ENCODE results near the gene WFIKKN2. TPM values are rescaled to one million over a fixed set of nuclear protein-coding genes. Genes with fewer than 3 reads are reported as not detected.
A peak's percentile ranks its signal among the peaks of the same experiment; 100 is the strongest.

The WFIKKN2 gene
- total and polyA plus RNA-seq, 7 donors: 0.09 to 3.4 (median 0.32) TPM

- Histone ChIP-seq H3K4me1 (peaks cover 32% of the 10 kb centered on the region), H3K27ac (no peak overlapping the region), H3K27me3 (ENCODE audit: insufficient read depth in 3 of 3, low read length in 2 of 3) (no peaks in the 10 kb centered on the region), H3K36me3 (ENCODE audit: insufficient read depth in 1 of 2, low read depth in 1 of 2) (no peaks in the 10 kb centered on the region), H3K4me3 (no peak overlapping the region), H3K9me3 (no peaks in the 10 kb centered on the region)
- ATAC-seq (no peak), DNase-seq (no peak)
- no peak for TF ChIP-seq CTCF (IDR thresholded peaks at IDR 0.05)
- intact Hi-C loops (cut with DNase I): loop anchor here (1.0 to 5.0 kb wide), 5 partner anchors 24 to 296 kb away; partner anchors contain the start of gene SPATA20 (in 2 of the 2)
- WGBS, 3 donors: 56 to 62% (median 57%) methylated on average over 9 of the region's 9 CpGs
Measured at GRCh38 chr17:50842506-50843149, 7.2 kb downstream of the WFIKKN2 start.

DNA sequence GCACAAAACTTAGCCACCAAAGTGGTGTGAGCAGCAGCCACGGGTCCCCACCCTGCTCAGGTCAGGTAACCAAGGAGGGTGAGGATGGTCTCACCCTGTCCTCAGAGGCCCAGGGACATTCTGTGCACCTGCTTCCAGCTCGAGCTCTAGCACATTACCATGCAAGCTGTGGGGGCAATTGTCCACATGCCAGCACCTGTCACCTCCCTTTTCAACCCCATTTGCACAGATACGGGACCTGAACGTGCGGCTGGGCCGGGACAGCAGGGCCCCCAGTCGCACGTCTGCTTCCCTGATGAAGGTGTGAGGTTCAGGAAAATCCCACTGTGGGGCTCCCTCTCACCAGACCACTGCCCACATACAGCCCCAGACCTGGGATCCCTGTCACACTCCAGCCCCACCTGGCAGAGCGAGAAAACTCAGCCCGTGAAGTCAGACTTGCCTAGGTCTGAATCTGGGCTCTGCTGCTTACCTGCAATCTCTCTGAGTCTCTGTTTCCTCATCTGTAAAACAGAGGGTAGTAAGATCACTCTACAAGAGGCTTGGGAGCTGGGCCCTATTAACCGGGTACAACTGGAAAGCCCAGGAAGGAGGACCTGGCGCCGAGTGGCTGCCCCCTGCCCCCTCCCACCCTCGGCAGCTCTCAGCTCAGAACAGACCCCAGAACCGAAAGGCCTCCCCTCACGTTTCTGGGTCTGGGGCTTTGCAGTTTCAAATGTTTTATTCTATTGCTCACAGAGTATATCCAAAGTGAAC lies 7.9 kb downstream of the WFIKKN2 start:
- Histone ChIP-seq H3K27ac (no peak overlapping the region), H3K4me1 (peaks cover 39% of the 10 kb centered on the region), H3K36me3 (ENCODE audit: insufficient read depth in 1 of 2, low read depth in 1 of 2) (no peaks in the 10 kb centered on the region), H3K27me3 (ENCODE audit: insufficient read depth in 3 of 3, low read length in 2 of 3) (no peaks in the 10 kb centered on the region), H3K4me3 (no peak overlapping the region), H3K9me3 (no peaks in the 10 kb centered on the region)
- intact Hi-C loops (cut with DNase I): loop anchor here (1.0 to 5.0 kb wide), 5 partner anchors 25 to 297 kb away; partner anchors contain the start of gene SPATA20 (in 2 of the 2)
- DNase-seq (no peak), ATAC-seq (no peak)
- no peak for TF ChIP-seq CTCF (IDR thresholded peaks at IDR 0.05)
- WGBS, 3 donors: 84 to 92% (median 86%) methylated on average over 16 of the region's 16 CpGs

- ATAC-seq (no peak), DNase-seq (no peak)
- no peaks in the 10 kb centered on the region for H3K9me3 ChIP-seq
- intact Hi-C loops (cut with DNase I): loop anchor here in 1 of 2 donors (5.0 kb wide), 2 partner anchors 62 to 297 kb away; partner anchors contain the start of gene SPATA20
- H3K27ac ChIP-seq: peak overlapping the region; percentile 95
- no peak for TF ChIP-seq CTCF (IDR thresholded peaks at IDR 0.05)
- peaks cover 43% of the 10 kb centered on the region for H3K4me1 ChIP-seq
- H3K4me3 ChIP-seq: no peak overlapping the region
- no peaks in the 10 kb centered on the region for H3K36me3 ChIP-seq (ENCODE audit: insufficient read depth in 1 of 2, low read depth in 1 of 2)
- 87 to 93% (median 90%) methylated on average over 14 of the region's 14 CpGs for WGBS, 3 donors
- H3K27me3 ChIP-seq (ENCODE audit: insufficient read depth in 3 of 3, low read length in 2 of 3): no peaks in the 10 kb centered on the region
Measured at GRCh38 chr17:50844117-50844700, 8.8 kb downstream of the WFIKKN2 start.

DNA sequence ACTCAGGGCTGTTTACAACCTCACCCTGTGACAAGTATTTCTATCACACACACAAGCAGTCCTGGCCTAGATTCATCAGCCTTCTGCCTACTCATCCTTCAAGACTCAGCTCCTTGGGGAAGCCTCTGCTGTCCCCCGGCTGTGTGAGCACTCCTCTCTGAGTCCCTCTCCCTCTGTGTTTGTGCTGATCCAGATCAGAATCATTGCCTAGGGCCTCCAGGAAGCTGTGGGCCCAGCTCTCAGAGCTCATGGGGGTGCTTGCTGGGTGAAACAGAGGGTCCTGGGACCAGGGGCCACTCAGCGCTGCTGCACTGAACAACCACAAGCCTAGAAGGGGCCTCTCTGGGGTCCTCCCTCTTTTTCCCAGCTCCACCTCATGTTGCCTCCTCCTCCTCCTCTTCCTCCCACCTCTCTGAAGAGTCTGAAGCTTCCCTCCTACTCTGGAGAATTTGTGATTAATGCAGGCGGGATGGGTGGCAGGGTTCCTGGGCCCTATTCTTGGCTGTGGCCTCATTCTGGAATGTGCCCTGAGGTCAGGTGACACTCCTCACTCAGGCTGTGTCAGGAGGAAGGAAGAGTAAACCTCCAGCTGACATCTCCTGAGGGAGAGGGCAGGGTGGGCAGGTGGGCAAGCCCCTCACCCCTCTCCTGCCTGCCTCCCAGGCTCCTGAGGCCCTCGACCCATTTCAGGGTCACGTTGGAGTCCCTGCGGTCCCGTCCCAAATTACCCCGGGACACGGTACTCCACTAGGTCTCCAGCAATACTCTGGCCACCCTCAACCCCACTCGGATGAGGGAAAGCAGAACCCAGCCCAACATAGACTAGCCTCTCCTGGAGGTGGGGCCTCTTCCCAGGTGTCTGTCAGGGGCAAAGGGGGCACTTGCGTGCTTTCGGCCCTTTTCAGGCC lies 10.1 kb downstream of the WFIKKN2 start:
- peak overlapping the region; percentile 21 for H3K4me3 ChIP-seq
- ATAC-seq: peak; percentile 91 to 92 (median 92)
- intact Hi-C loops (cut with DNase I): no loop called here
- H3K27ac ChIP-seq: peak overlapping the region; percentile 95
- H3K36me3 ChIP-seq (ENCODE audit: insufficient read depth in 1 of 2, low read depth in 1 of 2): no peaks in the 10 kb centered on the region
- TF ChIP-seq CTCF (IDR thresholded peaks at IDR 0.05): no peak
- no peaks in the 10 kb centered on the region for H3K27me3 ChIP-seq (ENCODE audit: insufficient read depth in 3 of 3, low read length in 2 of 3)
- H3K4me1 ChIP-seq: peaks cover 45% of the 10 kb centered on the region
- WGBS, 3 donors: 46 to 65% (median 49%) methylated on average over 12 of the region's 12 CpGs
- peak; percentile 60 to 85 for DNase-seq
- no peaks in the 10 kb centered on the region for H3K9me3 ChIP-seq

Data from psoas muscle (tissue), 8 donors.